WTC11 (cell line): ENCODE measurements around the gene FAM193B.

Source experiments
- CTCF ChIP-seq: fragments of 200-600 bp; IDR thresholded peaks from 2 replicates; pipeline ENCODE4 v1.8.0; 2022; ENCODE audit warnings: antibody characterized with exemption
- MYBL2 ChIP-seq: sonication (generic); formaldehyde crosslinking; IDR thresholded peaks from 2 replicates; pipeline ENCODE4 v1.8.1; 2023; ENCODE audit warnings: mild to moderate bottlenecking, moderate library complexity, missing genetic modification reagents
- TEAD4 ChIP-seq: sonication (generic); formaldehyde crosslinking; IDR thresholded peaks from 2 replicates; pipeline ENCODE4 v1.8.0; 2022; ENCODE audit warnings: mild to moderate bottlenecking, missing genetic modification reagents
- ZNF532 ChIP-seq: fragments of 250-450 bp; sonication (Bioruptor Pico); IDR thresholded peaks from 2 replicates; pipeline ENCODE4 v1.9.0; 2021; ENCODE audit warnings: mild to moderate bottlenecking, borderline replicate concordance

GRCh38 chr5:177478711-177479646 is 75.4 kb downstream of the FAM193B start:
- TF ChIP-seq CTCF (no peak), TEAD4 (no peak), MYBL2 (no peak), ZNF532 (no peak)
